GM12873 (cell line): Measurements from ENCODE around the gene OR2H1.

ENCODE experiments used
- TF ChIP-seq, protein P1 (sequence below): IDR thresholded peaks from 2 replicates; pipeline ENCODE4 v1.5.1; 2012; ENCODE audit warnings: low read depth, mild to moderate bottlenecking, moderate library complexity, low read length, control low read depth; ENCODE audit not compliant: insufficient read depth; ENCODE audit errors: missing control alignments

OR2H1 gene

DNA sequence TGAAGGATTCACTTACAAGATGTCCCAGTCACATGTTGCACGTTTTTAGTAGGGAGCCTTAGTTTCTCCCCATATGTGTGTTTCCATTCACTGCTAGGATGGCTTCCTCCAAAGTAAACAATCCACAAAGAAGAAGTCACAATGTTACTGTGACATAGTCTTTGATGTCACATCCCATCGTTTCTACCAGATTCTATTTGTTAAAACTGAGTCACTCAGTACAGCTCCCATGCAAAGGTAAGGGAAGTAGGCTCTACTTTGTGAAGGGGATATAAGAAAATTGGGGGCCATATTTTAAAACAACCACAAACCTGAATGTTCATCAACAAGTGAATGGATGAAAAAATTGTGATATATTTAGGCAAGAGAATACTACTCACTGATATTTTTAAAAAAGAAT, at the start of gene OR2H1, which contains the start of gene OR11A1:
TSS of gene OR2H1 (plus strand) at position 185 of the 400 bp plus-strand sequence. CDS start 4,615 bp downstream, outside the sequence.
TSS of gene OR11A1 (minus strand) at position 101 of the 400 bp plus-strand sequence. CDS start 29,430 bp downstream, outside the sequence.
- TF ChIP-seq, protein P1, sequence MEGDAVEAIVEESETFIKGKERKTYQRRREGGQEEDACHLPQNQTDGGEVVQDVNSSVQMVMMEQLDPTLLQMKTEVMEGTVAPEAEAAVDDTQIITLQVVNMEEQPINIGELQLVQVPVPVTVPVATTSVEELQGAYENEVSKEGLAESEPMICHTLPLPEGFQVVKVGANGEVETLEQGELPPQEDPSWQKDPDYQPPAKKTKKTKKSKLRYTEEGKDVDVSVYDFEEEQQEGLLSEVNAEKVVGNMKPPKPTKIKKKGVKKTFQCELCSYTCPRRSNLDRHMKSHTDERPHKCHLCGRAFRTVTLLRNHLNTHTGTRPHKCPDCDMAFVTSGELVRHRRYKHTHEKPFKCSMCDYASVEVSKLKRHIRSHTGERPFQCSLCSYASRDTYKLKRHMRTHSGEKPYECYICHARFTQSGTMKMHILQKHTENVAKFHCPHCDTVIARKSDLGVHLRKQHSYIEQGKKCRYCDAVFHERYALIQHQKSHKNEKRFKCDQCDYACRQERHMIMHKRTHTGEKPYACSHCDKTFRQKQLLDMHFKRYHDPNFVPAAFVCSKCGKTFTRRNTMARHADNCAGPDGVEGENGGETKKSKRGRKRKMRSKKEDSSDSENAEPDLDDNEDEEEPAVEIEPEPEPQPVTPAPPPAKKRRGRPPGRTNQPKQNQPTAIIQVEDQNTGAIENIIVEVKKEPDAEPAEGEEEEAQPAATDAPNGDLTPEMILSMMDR, result no peak

DNA sequence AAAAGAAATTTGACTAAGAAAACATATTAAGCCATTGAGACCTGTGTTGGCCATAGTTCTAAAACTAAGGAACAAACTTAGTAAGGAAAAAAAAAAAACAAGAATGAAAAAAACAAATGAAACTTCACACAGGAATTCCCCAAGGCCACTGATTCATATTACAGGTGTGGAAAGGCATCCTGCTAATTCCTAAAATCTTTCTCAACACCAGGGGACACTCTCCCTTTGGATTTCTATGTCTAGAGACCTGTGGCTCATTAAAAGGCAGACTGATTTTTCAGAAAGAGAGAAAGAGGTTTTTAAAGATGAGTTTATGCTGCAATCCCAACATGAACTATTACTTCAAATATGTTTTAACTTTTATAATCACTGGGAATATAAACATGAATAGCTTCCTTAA, 42.4 kb upstream of the OR2H1 start, which contains the start of gene OR12D1:
TSS of gene OR12D1 (plus strand) at position 341 of the 400 bp plus-strand sequence.
- TF ChIP-seq, protein P1, result no peak

- TF ChIP-seq, protein P1, result no peak
Measured at GRCh38 chr6:29419516-29419915, 37.4 kb upstream of the OR2H1 start.

- TF ChIP-seq, protein P1, result no peak
Measured at GRCh38 chr6:29424168-29424567, 32.8 kb upstream of the OR2H1 start.

DNA sequence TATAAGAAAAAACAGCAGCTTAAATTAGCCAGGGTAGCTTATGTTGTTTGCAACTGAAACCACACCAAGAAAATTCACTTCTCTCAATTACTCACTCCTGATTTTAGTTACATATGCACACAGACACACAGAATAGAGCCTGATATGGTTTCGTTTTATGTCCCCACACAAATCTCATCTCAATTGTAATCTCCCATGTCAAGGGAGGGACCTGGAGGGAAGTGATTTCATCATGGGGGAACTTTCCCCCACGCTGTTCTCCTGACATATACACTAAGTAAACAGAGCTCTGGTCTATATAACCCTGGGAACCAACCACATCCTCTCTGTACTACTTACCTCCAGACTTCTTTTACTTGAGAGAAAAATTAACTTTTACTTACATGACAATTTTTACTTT, 32.4 kb upstream of the OR2H1 start:
- TF ChIP-seq, protein P1, result no peak

DNA sequence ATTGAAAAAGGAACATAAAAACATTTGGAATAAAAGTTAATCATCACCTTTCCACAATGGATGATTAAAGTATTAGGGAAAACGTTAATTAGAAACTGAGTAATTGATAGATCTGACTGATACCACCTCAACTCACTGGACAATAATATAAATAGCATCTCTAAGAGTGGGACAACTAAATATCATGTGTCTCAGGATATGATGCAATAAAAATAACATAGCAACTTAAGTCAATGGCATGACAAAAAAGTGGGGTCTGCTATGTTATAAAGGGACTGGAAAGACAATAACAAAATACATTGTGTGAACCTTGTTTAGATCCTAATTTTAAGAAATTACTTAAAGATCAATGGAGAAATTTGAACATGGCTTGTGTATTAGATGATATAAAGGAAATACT, 31.9 kb upstream of the OR2H1 start:
- TF ChIP-seq, protein P1, result no peak

GRCh38 chr6:29426654-29427053, 30.3 kb upstream of the OR2H1 start:
- TF ChIP-seq, protein P1, result no peak
